T follicular helper cell (primary cell): ENCODE results near the gene EEF1AKMT1.
"Not testable (repeated sequence)": the region's sequence is repeated elsewhere in the genome, so short reads cannot be mapped to it uniquely, and the experiment has no call there.

ENCODE experiments used
- DNase-seq: peaks from one replicate; pipeline ENCODE4 v3.0.0-alpha.2; 2020; ENCODE audit warnings: low read depth

EEF1AKMT1 gene

GRCh38 chr13:20696073-20696472 lies 77.7 kb downstream of the EEF1AKMT1 start:
- DNase-seq, result no peak

- no peak for DNase-seq
Observed at GRCh38 chr13:20691616-20692015, 82.1 kb downstream of the EEF1AKMT1 start.

GRCh38 chr13:20689291-20689690 lies 84.5 kb downstream of the EEF1AKMT1 start:
- DNase-seq, result no peak

GRCh38 chr13:20686863-20687579 lies 86.7 kb downstream of the EEF1AKMT1 start:
- no peak for DNase-seq

GRCh38 chr13:20686167-20686566 lies 87.6 kb downstream of the EEF1AKMT1 start:
- no peak for DNase-seq

DNA sequence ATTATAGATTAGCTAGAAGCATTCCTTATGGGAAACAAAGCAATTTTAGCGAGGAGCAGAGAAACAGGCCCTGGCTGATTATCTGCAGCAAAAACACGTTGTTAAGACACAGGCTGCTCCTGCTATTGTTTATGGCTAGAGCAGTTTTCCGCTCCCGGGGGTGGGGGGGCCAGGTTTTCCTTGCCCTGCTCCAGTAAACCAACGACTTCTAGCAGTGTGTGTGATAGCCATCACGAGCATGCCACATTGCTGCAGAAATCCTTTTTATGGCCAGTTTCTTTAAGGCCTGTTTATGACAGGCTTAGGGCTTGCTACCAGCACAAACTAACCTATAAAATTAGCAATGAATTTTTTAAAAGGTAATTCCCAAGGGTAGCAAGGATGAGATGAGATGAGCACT lies 88.7 kb downstream of the EEF1AKMT1 start:
- no peak for DNase-seq

GRCh38 chr13:20684546-20684945 lies 89.2 kb downstream of the EEF1AKMT1 start:
- DNase-seq, result no peak

DNA sequence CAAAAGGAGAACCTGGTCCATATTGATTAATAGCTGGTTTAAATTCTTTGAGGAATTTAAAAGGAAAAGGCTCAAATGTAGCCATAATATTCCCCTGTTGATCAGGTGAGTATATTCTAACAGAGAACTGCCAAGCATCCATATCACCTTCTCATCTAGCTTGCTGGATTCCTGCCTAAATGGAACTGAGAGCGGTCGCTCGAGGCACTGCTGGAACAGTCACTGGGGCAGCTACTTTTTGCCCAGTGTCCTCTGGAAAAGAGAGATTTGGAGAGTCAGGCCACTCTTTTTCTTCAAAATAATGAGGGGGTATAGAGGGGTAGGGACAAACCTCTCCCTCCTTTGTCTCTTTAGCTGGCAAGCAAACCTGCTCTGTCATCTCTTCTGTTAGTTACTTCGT lies 89.7 kb downstream of the EEF1AKMT1 start:
- DNase-seq, result no peak

GRCh38 chr13:20682061-20682460 lies 91.7 kb downstream of the EEF1AKMT1 start:
- DNase-seq, result no peak

DNA sequence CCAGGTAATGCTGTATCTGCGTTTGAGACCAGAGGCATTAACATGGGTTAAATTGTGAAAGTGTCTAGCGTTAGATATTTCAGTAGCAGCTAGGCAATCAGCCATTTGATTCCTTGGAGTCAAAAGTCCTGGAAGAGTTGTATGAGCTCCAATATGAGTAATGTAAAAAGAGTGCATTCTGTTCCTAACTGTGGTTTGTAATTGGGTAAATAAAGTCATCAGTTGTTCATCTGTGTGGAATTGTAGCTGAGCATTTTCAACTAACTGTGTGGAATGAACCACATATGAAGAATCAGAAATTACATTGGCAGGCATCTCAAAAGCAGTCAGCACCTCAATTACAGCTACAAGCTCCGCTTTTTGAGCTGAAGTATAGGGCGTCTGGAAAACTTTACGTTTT lies 92.3 kb downstream of the EEF1AKMT1 start:
- not testable (repeated sequence) for DNase-seq

DNA sequence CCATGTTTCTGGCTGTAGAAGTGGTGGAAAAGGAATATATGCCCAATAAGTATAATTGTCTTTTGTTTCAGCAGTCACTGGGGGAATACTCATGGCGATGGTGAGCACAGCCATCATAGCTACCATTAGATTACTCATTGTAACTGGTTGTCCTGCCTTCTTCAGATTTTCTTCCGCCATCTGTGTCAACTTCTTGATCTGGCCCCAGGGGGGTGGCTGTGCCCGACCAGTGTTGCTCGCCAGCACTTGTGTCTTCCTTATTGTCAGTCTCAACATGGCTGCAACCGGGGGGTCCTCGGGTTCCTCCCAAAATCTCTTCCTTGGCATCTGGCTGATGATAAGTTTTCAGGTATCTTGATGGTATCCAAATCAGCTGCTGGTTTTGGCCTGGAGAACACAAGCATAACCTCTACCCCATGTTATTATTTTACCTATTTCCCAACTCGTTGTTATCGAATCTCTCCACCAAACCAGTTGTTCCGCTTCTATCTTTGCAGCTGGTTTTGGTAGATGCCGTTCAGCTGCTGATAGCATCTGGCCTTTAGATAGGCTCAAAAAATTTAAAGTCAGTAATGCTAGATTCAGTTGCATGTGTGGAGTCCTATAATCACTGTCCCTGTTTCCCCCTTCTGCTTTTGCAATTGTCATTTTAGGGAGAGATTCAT lies 93.2 kb downstream of the EEF1AKMT1 start:
- no peak for DNase-seq

DNA sequence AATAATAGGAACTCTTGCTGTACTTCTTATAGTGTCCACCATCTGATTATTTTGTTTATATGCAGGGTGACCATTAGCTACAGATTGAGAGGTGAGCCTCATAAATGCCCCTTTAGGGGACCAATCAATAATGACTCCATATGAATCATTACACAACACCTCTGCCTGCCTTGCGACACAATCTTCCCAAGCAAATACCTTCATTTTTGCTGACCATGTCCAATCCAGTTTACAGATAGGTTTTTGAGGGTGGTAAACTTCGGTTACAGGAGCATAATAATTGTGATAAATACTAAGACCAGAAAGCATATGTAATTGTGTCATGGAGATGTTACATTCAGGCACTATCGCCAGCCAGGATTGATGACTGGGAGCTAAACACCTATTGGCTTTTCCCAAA lies 93.9 kb downstream of the EEF1AKMT1 start:
- DNase-seq, result no peak
